Activated CD8-positive, alpha-beta memory T cell treated with anti-CD3 and anti-CD28 coated beads for 48 hours (primary cell): ENCODE measurements around the gene SPC25.
"Not testable (repeated sequence)": the region's sequence is repeated elsewhere in the genome, so short reads cannot be mapped to it uniquely, and the experiment has no call there.

Experiments used
- DNase-seq, 3 experiments: peaks; one replicate each; pipeline ENCODE4 v3.0.0-alpha.2; 2020; ENCODE audit warnings: low read depth in 2 of 3, low spot score in 2 of 3

The SPC25 gene

DNA sequence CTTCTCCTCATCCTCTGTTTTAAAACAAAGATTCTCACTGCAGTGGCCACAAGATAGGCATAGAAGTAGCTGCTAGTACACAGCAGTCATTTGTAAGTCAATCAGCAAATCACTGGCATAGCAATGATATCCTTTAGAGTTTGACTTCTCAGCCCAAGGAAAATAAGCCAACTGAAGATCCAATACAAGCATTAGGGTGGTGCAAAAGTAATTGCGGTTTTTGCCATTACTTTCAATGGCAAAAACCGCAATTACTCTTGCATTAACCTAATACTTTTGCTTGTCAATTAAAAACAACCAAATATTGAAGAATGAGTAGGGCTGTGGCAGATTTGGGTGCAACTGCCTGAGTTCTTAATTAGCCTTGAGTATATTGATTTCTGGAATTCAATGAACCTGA is 13.7 kb upstream of the SPC25 start:
- no peak for DNase-seq

DNA sequence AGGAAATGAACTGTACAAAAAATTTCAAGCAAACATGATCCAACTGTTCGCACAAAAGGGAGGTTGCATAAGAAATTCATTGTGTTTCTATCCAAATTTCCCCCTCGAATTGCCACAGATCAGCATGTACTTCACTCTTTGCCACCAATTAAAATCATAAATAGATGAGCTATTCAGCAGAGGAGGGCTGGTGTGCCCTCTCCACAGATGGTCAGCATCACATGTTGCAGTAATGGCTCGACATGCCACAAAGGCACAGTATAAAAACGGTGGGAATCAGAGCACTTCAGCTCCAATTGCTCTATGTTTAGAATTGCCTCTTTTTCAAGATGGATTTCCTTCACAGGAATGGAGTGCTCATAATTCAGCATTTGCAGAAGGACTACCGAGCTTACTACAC is 10.8 kb upstream of the SPC25 start, which contains the start of gene G6PC2:
G6PC2 (plus strand) TSS at position 289 of the 400 bp plus-strand sequence; CDS start at position 330, 41 bp downstream.
- DNase-seq, result no peak

DNA sequence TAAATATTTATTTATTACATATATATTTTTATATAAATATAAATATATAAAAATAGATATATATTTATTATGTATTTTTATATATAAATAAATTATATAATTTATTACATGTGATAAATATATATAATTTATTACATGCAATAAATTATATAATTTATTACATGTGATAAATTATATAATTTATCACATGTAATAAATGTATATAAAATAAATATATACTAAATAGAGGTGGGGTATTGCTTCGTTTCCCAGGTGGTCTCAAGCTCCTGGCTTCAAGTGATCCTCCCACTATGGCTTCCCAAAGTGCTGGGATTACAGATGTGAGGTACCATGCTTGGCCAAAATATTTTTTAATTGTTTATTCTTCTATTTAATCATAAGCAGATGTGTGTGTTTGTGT is 7.2 kb upstream of the SPC25 start:
- no peak for DNase-seq

DNA sequence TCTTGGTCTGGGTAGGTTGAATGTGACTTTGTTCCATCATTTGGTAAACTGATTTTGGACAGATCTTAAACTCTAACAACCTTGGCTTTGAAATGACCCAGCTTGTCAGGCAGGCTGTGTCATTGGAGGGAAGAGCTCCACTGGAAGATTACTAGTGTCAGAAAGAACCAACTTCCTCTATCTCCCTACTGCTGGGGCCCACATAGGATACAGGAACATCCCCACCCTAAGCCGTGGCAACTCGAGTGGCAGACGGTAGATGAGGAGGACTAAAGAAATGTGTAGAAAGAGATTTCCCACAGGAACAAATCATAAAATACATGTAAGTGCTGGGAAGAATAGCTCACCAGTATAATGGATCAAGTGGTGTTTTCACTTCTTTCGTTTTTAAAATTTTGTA is 6.6 kb upstream of the SPC25 start:
- DNase-seq, result no peak

DNA sequence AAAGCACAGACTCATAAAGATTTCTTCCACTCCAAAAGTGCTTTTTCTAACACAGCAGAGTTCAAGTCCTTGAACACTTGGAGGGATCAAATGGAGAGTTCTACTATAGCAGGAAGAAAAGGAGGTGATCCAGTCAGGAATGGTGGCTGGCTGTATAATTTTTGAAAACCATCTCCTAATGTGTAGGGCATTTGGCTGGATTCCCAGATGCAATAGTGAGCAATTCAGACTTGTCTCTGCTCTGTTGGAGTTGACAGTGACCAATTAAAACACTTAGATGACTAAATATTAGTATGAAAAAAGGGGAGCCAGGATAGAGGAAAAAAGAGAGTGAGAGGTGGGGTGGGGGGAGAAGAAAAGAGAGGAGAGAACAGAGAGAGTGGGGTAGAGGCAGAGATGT is 5.5 kb upstream of the SPC25 start:
- DNase-seq, result no peak

- DNase-seq, result no peak
Observed at GRCh38 chr2:168894720-168895119, 4.5 kb upstream of the SPC25 start.

- DNase-seq, result no peak
Observed at GRCh38 chr2:168894101-168894500, 3.9 kb upstream of the SPC25 start.

DNA sequence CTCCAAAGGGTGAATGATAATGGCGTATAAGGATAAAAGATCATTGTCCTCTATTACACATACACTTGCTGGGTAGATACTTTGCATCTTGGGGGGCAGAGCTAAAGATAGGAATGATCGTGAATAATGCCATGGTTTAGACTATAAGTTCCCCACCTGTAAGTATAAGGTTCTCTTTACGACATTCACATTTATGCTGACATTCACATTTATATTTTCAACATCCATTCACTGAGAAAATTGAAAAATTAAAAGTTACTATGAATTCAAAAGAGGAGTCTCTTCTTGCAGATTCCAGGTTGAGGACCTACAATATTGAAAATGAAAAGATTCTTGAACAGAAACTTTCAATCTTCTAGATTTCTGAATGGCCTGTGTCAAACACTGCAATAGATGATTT is 2.1 kb upstream of the SPC25 start:
- DNase-seq, result no peak

GRCh38 chr2:168889635-168890005 is 610 bp downstream of the SPC25 start:
- DNase-seq, result no peak

- DNase-seq, result no peak
Observed at GRCh38 chr2:168884975-168885374, 5.3 kb downstream of the SPC25 start.

- not testable (repeated sequence) for DNase-seq
Observed at GRCh38 chr2:168882163-168882562, 8.1 kb downstream of the SPC25 start.

GRCh38 chr2:168874368-168875054 is 15.7 kb downstream of the SPC25 start:
- DNase-seq, result no peak

- DNase-seq, result not testable (repeated sequence)
Observed at GRCh38 chr2:168870824-168871223, 19.4 kb downstream of the SPC25 start.

GRCh38 chr2:168870369-168870768 is 19.9 kb downstream of the SPC25 start:
- DNase-seq, result not testable (repeated sequence)

GRCh38 chr2:168867164-168867563 is 23.1 kb downstream of the SPC25 start:
- DNase-seq, result not testable (repeated sequence)

GRCh38 chr2:168858146-168858545 is 32.1 kb downstream of the SPC25 start:
- no peak for DNase-seq

GRCh38 chr2:168855601-168856000 is 34.6 kb downstream of the SPC25 start:
- no peak for DNase-seq

GRCh38 chr2:168854651-168855050 is 35.6 kb downstream of the SPC25 start:
- no peak for DNase-seq

GRCh38 chr2:168853471-168853870 is 36.8 kb downstream of the SPC25 start:
- DNase-seq, result no peak

DNA sequence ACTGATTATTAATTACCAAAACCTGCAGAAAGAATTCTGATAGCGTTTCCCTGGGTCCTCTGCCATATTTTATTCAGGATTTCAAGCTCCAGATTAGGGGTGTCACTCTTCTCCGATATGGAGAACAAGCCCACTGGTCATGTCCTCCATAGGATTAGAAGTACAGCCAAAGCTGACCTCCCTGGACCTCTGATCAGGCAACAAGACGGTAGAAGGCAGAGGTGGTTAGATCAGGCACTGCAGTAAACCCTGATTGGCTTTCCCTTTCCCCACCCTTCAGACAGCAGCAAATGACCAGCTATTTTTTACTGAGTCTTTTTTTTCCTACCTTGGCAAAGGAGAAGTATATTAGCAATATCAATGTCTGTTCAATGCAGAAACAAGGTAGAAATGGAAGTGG is 37.7 kb downstream of the SPC25 start:
- no peak for DNase-seq

DNA sequence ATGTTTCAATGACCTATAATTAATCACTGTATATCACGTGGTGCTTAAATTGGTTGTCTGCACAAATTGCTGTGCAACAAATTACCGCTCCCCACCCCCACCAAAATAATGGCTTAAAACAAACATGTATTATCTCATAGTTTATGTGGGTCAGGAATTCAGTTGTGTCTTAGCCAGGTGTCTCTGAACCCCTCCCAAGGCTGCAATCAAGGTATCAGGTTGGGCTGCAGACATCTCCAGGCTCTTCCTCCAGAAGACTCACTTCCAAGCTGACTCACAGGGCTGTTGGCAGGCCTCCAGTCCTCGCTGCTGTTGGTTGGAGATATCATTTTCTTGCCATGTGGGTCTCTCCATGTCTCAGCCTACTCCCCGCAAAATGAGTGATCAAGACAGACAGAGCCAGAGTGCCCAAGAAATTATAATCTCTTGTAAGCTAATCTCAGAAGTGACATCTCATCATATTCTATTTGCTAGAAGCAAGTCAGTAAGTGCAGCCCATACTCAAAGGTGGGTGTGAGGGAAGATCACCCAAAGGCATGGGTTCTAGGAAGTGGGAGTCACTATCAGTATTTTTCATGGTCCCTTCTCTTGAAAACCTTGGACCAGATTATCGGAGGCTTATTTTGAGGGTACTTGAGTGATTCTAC is 38.4 kb downstream of the SPC25 start:
- no peak for DNase-seq

GRCh38 chr2:168850846-168851245 is 39.4 kb downstream of the SPC25 start:
- DNase-seq, result no peak

DNA sequence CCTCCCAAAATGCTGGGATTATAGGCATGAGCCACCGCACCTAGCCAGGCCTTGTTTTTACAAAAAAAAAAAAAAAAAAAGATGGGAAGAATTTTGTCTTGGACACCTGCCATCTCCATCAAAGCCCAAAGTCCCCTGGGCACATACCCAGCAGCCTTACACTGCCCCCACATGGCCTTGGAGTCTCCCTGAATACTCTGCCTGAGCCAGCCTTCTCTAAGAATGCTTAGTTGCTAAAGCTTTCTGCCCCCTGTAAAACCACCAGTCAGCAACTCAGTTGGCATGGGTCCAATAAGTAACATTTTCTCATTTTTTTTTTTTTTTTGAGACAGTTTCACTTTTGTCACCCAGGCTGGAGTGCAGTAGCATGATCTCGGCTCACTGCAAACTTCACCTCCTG is 40.6 kb downstream of the SPC25 start:
- no peak for DNase-seq
